ENCODE measurements around the gene EPN2.

Gene EPN2

GRCh38 chr17:19319771-19320505 is 82.8 kb downstream of the EPN2 start:
- Histone ChIP-seq H3K4me3 (IDR thresholded peaks at IDR 0.05; ENCODE audit: insufficient read depth, low read depth, low read length) (no peak overlapping the region), H3K4me2 (no peak overlapping the region), H3K4me1 (ENCODE audit: low read depth, poor library complexity, severe bottlenecking) (peaks cover 17% of the 10 kb centered on the region), H3K79me2 (ENCODE audit: insufficient read depth, low read depth) (no peaks in the 10 kb centered on the region), H2AFZ (ENCODE audit: low read depth) (no peak overlapping the region), H4K20me1 (ENCODE audit: insufficient read depth) (no peaks in the 10 kb centered on the region), H3K27ac (no peak overlapping the region), H3K9ac (no peak overlapping the region), H3K27me3 (ENCODE audit: insufficient read depth, low read depth) (no peaks in the 10 kb centered on the region), H3K36me3 (ENCODE audit: insufficient read depth) (no peaks in the 10 kb centered on the region)
- no peak for TF ChIP-seq CTCF (conservative IDR thresholded peaks at IDR 0.05; ENCODE audit: low read depth, low read length)

DNA sequence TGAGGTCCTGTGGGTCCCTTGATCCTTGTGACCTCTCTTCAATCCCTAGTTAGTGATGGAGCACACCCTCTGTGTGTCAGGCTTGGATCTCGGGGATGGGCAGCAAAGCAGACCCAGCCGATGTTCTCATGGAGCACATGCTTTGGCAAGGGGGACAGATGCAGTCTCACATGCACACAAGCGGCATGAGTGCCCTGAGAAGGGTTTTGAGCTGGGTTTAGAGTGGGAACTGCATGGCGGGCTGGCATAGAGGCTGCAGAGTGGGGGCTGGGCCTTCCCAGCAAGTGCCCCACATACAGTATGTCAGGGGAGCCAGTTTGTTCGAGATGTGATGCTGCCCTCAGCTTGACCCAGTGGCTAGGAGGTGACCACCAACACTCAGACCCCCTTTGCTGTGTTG is 83.7 kb downstream of the EPN2 start:
- H3K27me3 ChIP-seq (ENCODE audit: insufficient read depth, low read depth), result no peaks in the 10 kb centered on the region
- no peak overlapping the region for H2AFZ ChIP-seq (ENCODE audit: low read depth)
- H3K27ac ChIP-seq, result no peak overlapping the region
- no peak overlapping the region for H3K9ac ChIP-seq
- H3K36me3 ChIP-seq (ENCODE audit: insufficient read depth), result no peaks in the 10 kb centered on the region
- peaks cover 17% of the 10 kb centered on the region for H3K4me1 ChIP-seq (ENCODE audit: low read depth, poor library complexity, severe bottlenecking)
- no peaks in the 10 kb centered on the region for H3K79me2 ChIP-seq (ENCODE audit: insufficient read depth, low read depth)
- no peak overlapping the region for H3K4me2 ChIP-seq
- no peaks in the 10 kb centered on the region for H4K20me1 ChIP-seq (ENCODE audit: insufficient read depth)
- no peak for TF ChIP-seq CTCF (conservative IDR thresholded peaks at IDR 0.05; ENCODE audit: low read depth, low read length)
- H3K4me3 ChIP-seq (IDR thresholded peaks at IDR 0.05; ENCODE audit: insufficient read depth, low read depth, low read length), result no peak overlapping the region

DNA sequence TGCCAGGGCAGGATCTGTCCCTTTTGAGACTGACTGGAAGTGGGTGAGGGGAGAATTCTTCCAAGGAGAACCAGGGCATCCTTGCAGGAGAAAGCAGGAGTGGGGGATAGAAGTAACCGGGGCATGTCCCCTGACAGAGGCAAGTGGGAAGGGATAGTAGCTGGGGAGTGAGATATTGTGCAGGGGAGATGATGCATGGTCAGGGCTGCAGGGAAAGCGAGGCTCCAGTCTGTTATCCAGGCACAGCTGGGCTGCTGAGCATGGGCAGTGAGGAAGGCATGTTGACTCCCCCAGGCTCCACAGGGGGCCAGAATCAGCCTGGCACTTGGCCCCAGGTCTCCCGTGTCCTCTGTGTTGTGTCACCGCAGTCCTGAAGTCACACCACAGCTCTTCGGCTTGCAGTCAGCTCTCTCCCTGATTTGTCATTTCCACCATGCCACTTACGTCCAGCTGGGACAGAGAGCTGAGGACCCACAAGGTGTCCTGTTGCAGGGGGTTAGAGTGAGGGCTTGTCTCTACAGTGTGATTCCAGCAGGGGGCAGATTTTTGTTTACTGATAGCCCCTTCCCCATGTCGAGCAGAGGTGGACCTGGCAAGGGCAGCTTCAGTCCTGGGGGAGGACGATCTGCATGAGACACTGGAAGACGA is 84.4 kb downstream of the EPN2 start:
- H3K27me3 ChIP-seq (ENCODE audit: insufficient read depth, low read depth), result no peaks in the 10 kb centered on the region
- H3K79me2 ChIP-seq (ENCODE audit: insufficient read depth, low read depth), result no peaks in the 10 kb centered on the region
- no peak overlapping the region for H2AFZ ChIP-seq (ENCODE audit: low read depth)
- H3K4me2 ChIP-seq, result no peak overlapping the region
- no peak overlapping the region for H3K4me3 ChIP-seq (IDR thresholded peaks at IDR 0.05; ENCODE audit: insufficient read depth, low read depth, low read length)
- no peak overlapping the region for H3K9ac ChIP-seq
- no peak overlapping the region for H3K27ac ChIP-seq
- no peaks in the 10 kb centered on the region for H3K36me3 ChIP-seq (ENCODE audit: insufficient read depth)
- no peaks in the 10 kb centered on the region for H4K20me1 ChIP-seq (ENCODE audit: insufficient read depth)
- TF ChIP-seq CTCF (conservative IDR thresholded peaks at IDR 0.05; ENCODE audit: low read depth, low read length), result no peak
- H3K4me1 ChIP-seq (ENCODE audit: low read depth, poor library complexity, severe bottlenecking), result peaks cover 14% of the 10 kb centered on the region

DNA sequence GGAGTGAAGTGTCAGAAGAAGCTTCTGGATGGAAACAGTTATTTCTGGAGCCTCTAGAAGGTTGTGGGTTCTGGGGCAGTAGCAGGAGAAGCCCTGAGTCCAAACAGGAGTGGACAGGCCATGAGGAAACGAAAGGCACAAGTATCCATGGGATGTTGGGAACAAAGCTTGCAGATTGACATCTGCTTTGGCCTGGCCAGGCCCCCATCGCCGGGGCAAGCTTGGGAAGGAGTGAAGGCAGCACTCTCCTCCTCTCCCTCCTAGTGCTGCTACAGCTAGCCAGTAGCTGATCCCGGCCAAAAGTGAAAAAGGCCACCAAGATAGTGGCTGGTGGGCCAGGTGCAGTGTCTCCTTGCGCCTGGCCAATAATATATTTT is 85.0 kb downstream of the EPN2 start:
- H3K4me2 ChIP-seq, result no peak overlapping the region
- no peak overlapping the region for H2AFZ ChIP-seq (ENCODE audit: low read depth)
- no peaks in the 10 kb centered on the region for H4K20me1 ChIP-seq (ENCODE audit: insufficient read depth)
- TF ChIP-seq CTCF (conservative IDR thresholded peaks at IDR 0.05; ENCODE audit: low read depth, low read length), result no peak
- no peak overlapping the region for H3K27ac ChIP-seq
- H3K9ac ChIP-seq, result no peak overlapping the region
- no peaks in the 10 kb centered on the region for H3K27me3 ChIP-seq (ENCODE audit: insufficient read depth, low read depth)
- no peaks in the 10 kb centered on the region for H3K79me2 ChIP-seq (ENCODE audit: insufficient read depth, low read depth)
- H3K36me3 ChIP-seq (ENCODE audit: insufficient read depth), result no peaks in the 10 kb centered on the region
- H3K4me1 ChIP-seq (ENCODE audit: low read depth, poor library complexity, severe bottlenecking), result peaks cover 9% of the 10 kb centered on the region
- no peak overlapping the region for H3K4me3 ChIP-seq (IDR thresholded peaks at IDR 0.05; ENCODE audit: insufficient read depth, low read depth, low read length)

Measured in KMS-11 (cell line).